K562 (cell line): ENCODE measurements around the gene LY6G6C. TPM values are rescaled to one million over a fixed set of nuclear protein-coding genes. Genes with fewer than 3 reads are reported as not detected.
A peak's percentile ranks its signal among the peaks of the same experiment; 100 is the strongest.

Experiments used
- ARID1B ChIP-seq: fragments of 450-650 bp; IDR thresholded peaks from 2 replicates; pipeline ENCODE4 v1.6.1; 2016; ENCODE audit warnings: antibody characterized with exemption, mild to moderate bottlenecking, inconsistent platforms
- ATF1 ChIP-seq, 2 experiments: fragments of 450-650 bp in 1 of 2; IDR thresholded peaks; 2 replicates each; pipeline ENCODE4 v1.6.1; 2016; ENCODE audit warnings: missing compliant biosample characterization in 1 of 2, missing genetic modification characterization in 1 of 2
- ATF7 ChIP-seq: fragments of 450-650 bp; IDR thresholded peaks from 2 replicates; pipeline ENCODE4 v1.7.1; 2014; ENCODE audit warnings: mild to moderate bottlenecking, moderate library complexity
- CBX5 ChIP-seq: IDR thresholded peaks from 2 replicates; pipeline ENCODE4 v1.6.1; 2014; ENCODE audit warnings: low read depth, borderline replicate concordance
- HCFC1 ChIP-seq: IDR thresholded peaks from 2 replicates; pipeline ENCODE4 v1.6.1; 2012; ENCODE audit warnings: low read depth, low read length, improper control_type of control experiment
- HNRNPL ChIP-seq: fragments of 200-400 bp; formaldehyde crosslinking; IDR thresholded peaks from 2 replicates; pipeline ENCODE4 v1.6.1; 2017; ENCODE audit warnings: low read depth, mild to moderate bottlenecking, low read length
- HNRNPLL ChIP-seq: fragments of 200-400 bp; formaldehyde crosslinking; IDR thresholded peaks from 2 replicates; pipeline ENCODE4 v1.6.1; 2017; ENCODE audit warnings: low read length, low read depth, mild to moderate bottlenecking; ENCODE audit not compliant: poor library complexity, severe bottlenecking
- PHB ChIP-seq: fragments of 250-450 bp; sonication (Bioruptor Pico); IDR thresholded peaks from 2 replicates; pipeline ENCODE4 v1.5.0; 2021
- RAD21 ChIP-seq, 2 experiments: fragments of 250-450 bp in 1 of 2; fragments of 450-650 bp in 1 of 2; sonication (Bioruptor Pico) in 1 of 2; formaldehyde crosslinking in 1 of 2; IDR thresholded peaks in 1 of 2; conservative IDR thresholded peaks in 1 of 2; 2 replicates each; pipeline versions ENCODE4 v1.4.0 to v1.8.0; 2020 to 2022; ENCODE audit warnings: mild to moderate bottlenecking in 2 of 2, moderate library complexity in 1 of 2
- RCOR1 ChIP-seq, 2 experiments: IDR thresholded peaks; 2 replicates each; pipeline ENCODE4 v1.6.1; 2012; ENCODE audit warnings: low read depth in 2 of 2, low read length in 2 of 2, borderline replicate concordance in 1 of 2, improper control_type of control experiment in 1 of 2
- SUPT5H ChIP-seq: fragments of 450-650 bp; IDR thresholded peaks from 2 replicates; pipeline ENCODE4 v1.6.1; 2016
- UBTF ChIP-seq, 2 experiments: IDR thresholded peaks; 2 replicates each; pipeline ENCODE4 v1.6.1; 2012; ENCODE audit warnings: improper control_type of control experiment in 2 of 2, low read depth in 2 of 2, low read length in 2 of 2, borderline replicate concordance in 1 of 2
- ZEB2 ChIP-seq: fragments of 450-650 bp; IDR thresholded peaks from 2 replicates; pipeline ENCODE4 v1.6.1; 2016
- ZFP36 ChIP-seq: fragments of 150-350 bp; IDR thresholded peaks from 2 replicates; pipeline ENCODE4 v1.6.1; 2018; ENCODE audit warnings: low read length, low read depth; ENCODE audit not compliant: partially characterized antibody
- ZKSCAN3 ChIP-seq: fragments of 250-450 bp; sonication (Bioruptor Pico); IDR thresholded peaks from 2 replicates; pipeline ENCODE4 v1.4.0; 2020
- ZNF239 ChIP-seq: fragments of 250-450 bp; sonication (Bioruptor Pico); IDR thresholded peaks from 2 replicates; pipeline ENCODE4 v1.4.0; 2020; ENCODE audit warnings: mild to moderate bottlenecking
- ZNF79 ChIP-seq: fragments of 250-450 bp; sonication (Bioruptor Pico); IDR thresholded peaks from 2 replicates; pipeline ENCODE4 v1.4.0; 2020; ENCODE audit warnings: low read depth, mild to moderate bottlenecking, moderate library complexity
- polyA plus RNA-seq, 8 experiments: library from polyadenylated mRNA; depleted of rRNA in 4 of 8; stranded (reverse) in 5 of 8; unstranded in 3 of 8; fragments of >200 nt; fragmentation: Nextera tagmentation in 2 of 8; fragmentation: Illumina TruSeq in 1 of 8; extraction: Ambion mirVana in 2 of 8; extraction: Trizol in 1 of 8; gene quantifications; 2 replicates each; pipeline versions ENCODE4 v1.2.1 to v1.2.3, GENCODE V29; 2011 to 2014; ENCODE audit warnings: inconsistent platforms in 1 of 8, missing spikeins in 1 of 8
- total RNA-seq, 7 experiments: library from RNA; depleted of rRNA in 6 of 7; stranded (reverse); fragments of >200 nt in 6 of 7; fragmentation: Illumina TruSeq in 2 of 7; extraction: Trizol in 2 of 7; gene quantifications; 2 replicates each; pipeline versions ENCODE4 v1.2.1 to v1.2.3, GENCODE V29; 2011 to 2021; ENCODE audit warnings: low replicate concordance in 1 of 7
- TF ChIP-seq, protein P1 (sequence below): sonication (generic); formaldehyde crosslinking; IDR thresholded peaks from 2 replicates; pipeline ENCODE4 v1.8.0; 2022; ENCODE audit warnings: missing genetic modification reagents, mild to moderate bottlenecking, borderline replicate concordance
- TF ChIP-seq, protein P2 (sequence below): sonication (generic); formaldehyde crosslinking; IDR thresholded peaks from 2 replicates; pipeline ENCODE4 v1.8.1; 2023; ENCODE audit warnings: mild to moderate bottlenecking, missing genetic modification reagents
- TF ChIP-seq, protein P3 (sequence below), 3 experiments: IDR thresholded peaks in 2 of 3; conservative IDR thresholded peaks in 1 of 3; 2 replicates each; pipeline ENCODE4 v1.5.1; 2011 to 2012; ENCODE audit warnings: low read length in 3 of 3, mild to moderate bottlenecking in 3 of 3, control low read depth in 2 of 3, improper control_type of control experiment in 1 of 3, inconsistent platforms in 1 of 3, low read depth in 1 of 3, mixed read lengths in 1 of 3, moderate library complexity in 1 of 3; ENCODE audit not compliant: insufficient read depth in 2 of 3

Gene LY6G6C
- total and polyA plus RNA-seq, 9 of the 15 experiments (the other 6 are each of a cell fraction or from before 2014, with no cell fraction given): 0.06 to 0.20 TPM; not detected in 7

DNA sequence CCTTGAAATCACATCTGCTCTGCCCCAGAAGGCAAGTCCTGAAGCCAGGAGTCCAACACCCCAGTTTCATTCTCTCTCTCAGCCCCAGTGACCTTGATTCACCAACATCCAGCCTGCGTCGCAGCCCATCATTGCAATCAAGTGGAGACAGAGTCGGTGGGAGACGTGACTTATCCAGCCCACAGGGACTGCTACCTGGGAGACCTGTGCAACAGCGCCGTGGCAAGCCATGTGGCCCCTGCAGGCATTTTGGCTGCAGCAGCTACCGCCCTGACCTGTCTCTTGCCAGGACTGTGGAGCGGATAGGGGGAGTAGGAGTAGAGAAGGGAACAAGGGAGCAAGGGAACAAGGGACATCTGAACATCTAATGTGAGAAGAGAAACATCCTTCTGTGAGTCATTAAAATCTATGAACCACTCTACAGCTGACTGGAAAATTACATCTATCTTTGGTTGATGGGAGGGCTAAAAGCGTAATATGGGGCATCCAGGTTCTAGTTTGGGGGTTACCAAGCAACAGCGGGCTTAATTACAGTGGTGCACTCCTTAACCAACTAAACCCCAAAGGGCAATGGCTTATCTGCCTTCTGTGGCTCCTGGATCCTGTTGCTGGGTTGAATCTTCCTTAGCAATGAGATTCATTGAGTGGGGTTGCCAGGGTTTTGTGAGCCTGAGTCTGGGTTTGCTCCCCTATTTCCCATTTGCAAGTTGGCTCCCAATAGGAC, 3.9 kb downstream of the LY6G6C start (continued):
- TF ChIP-seq, protein P1, sequence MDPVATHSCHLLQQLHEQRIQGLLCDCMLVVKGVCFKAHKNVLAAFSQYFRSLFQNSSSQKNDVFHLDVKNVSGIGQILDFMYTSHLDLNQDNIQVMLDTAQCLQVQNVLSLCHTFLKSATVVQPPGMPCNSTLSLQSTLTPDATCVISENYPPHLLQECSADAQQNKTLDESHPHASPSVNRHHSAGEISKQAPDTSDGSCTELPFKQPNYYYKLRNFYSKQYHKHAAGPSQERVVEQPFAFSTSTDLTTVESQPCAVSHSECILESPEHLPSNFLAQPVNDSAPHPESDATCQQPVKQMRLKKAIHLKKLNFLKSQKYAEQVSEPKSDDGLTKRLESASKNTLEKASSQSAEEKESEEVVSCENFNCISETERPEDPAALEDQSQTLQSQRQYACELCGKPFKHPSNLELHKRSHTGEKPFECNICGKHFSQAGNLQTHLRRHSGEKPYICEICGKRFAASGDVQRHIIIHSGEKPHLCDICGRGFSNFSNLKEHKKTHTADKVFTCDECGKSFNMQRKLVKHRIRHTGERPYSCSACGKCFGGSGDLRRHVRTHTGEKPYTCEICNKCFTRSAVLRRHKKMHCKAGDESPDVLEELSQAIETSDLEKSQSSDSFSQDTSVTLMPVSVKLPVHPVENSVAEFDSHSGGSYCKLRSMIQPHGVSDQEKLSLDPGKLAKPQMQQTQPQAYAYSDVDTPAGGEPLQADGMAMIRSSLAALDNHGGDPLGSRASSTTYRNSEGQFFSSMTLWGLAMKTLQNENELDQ (CRISPR knock-in tag): peak; percentile 70; the same call in 1 of the 2 replicates
- TF ChIP-seq ZNF79 (no peak), HNRNPL (no peak), RCOR1 (IDR thresholded peaks at IDR 0.05; ENCODE audit: borderline replicate concordance in 1 of 2, low read depth in 2 of 2, low read length in 2 of 2) (0 out of 4 replicates have a peak, but pooled peaks of 1 of the 2 experiments have one; percentile 15), ZFP36 (peak; percentile 6), ATF1 (CRISPR knock-in tag; IDR thresholded peaks at IDR 0.05) (peak; percentile 44; the same call in 1 of the 2 replicates), ATF1 (tag; IDR thresholded peaks at IDR 0.05) (peak; percentile 61), HNRNPLL (no peak), CBX5 (no peak), ZKSCAN3 (CRISPR knock-in tag) (no peak), RAD21 (CRISPR knock-in tag; conservative IDR thresholded peaks at IDR 0.05 in 1 of 2, IDR thresholded peaks at IDR 0.05 in 1 of 2) (peak; percentile 22 to 55; a peak in 3 of 4 replicates), ZNF239 (CRISPR knock-in tag) (no peak), PHB (CRISPR knock-in tag) (no peak), ARID1B (peak; percentile 38; the same call in 1 of the 2 replicates), UBTF (IDR thresholded peaks at IDR 0.05; ENCODE audit: borderline replicate concordance in 1 of 2, low read depth in 2 of 2, low read length in 2 of 2) (peak in 1 of 2 experiments; percentile 65; a peak in 1 of 4 replicates), ZEB2 (peak; percentile 83), HCFC1 (peak; percentile 49; the same call in 1 of the 2 replicates), SUPT5H (no peak), ATF7 (peak; percentile 23; the same call in 1 of the 2 replicates)
- TF ChIP-seq, protein P2, sequence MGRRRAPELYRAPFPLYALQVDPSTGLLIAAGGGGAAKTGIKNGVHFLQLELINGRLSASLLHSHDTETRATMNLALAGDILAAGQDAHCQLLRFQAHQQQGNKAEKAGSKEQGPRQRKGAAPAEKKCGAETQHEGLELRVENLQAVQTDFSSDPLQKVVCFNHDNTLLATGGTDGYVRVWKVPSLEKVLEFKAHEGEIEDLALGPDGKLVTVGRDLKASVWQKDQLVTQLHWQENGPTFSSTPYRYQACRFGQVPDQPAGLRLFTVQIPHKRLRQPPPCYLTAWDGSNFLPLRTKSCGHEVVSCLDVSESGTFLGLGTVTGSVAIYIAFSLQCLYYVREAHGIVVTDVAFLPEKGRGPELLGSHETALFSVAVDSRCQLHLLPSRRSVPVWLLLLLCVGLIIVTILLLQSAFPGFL: no peak
- TF ChIP-seq, protein P3, sequence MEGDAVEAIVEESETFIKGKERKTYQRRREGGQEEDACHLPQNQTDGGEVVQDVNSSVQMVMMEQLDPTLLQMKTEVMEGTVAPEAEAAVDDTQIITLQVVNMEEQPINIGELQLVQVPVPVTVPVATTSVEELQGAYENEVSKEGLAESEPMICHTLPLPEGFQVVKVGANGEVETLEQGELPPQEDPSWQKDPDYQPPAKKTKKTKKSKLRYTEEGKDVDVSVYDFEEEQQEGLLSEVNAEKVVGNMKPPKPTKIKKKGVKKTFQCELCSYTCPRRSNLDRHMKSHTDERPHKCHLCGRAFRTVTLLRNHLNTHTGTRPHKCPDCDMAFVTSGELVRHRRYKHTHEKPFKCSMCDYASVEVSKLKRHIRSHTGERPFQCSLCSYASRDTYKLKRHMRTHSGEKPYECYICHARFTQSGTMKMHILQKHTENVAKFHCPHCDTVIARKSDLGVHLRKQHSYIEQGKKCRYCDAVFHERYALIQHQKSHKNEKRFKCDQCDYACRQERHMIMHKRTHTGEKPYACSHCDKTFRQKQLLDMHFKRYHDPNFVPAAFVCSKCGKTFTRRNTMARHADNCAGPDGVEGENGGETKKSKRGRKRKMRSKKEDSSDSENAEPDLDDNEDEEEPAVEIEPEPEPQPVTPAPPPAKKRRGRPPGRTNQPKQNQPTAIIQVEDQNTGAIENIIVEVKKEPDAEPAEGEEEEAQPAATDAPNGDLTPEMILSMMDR (IDR thresholded peaks at IDR 0.05 in 2 of 3, conservative IDR thresholded peaks at IDR 0.05 in 1 of 3; ENCODE audit: insufficient read depth in 2 of 3, low read depth in 1 of 3, low read length in 3 of 3): peak; percentile 81 to 93 (median 90)
